ENCODE results near the gene CACNG7. TPM values are rescaled to one million over a fixed set of nuclear protein-coding genes. Genes with fewer than 3 reads are reported as not detected.

Gene CACNG7
- total RNA-seq, 4 donors from 2014 or later, result 1.0 TPM; not detected in 3

DNA sequence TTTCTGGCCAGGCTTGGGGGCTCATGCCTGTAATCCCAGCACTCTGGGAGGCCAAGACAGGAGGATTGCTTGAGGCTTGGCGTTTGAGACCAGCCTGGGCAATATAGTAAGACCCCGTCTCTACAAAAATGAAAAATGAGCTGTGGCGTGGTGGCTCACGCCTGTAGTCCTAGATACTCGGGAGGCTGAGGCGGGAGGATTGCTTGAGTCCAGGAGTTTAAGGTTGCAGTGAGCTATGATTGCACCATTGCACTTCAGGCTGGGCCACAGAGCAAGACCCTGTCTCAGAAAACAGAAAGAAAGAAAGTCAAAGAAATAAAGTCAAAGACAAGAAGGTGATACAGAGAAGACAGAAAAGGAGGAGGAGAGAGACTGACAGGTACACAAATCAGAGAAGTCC lies 79.9 kb downstream of the CACNG7 start:
- Histone ChIP-seq H3K27me3 (peaks cover 9 to 11% of the 10 kb centered on the region in 2 donors), H3K4me1 (no peaks in the 10 kb centered on the region), H3K36me3 (no peaks in the 10 kb centered on the region), H3K9me3 (no peaks in the 10 kb centered on the region), H3K4me3 (no peak overlapping the region), H3K27ac (no peak overlapping the region)
- intact Hi-C loops (cut with DNase I; ENCODE audit: low total_unique reads), result no loop called here
- no peak for TF ChIP-seq POLR2A (IDR thresholded peaks at IDR 0.05)
- TF ChIP-seq, protein P1, sequence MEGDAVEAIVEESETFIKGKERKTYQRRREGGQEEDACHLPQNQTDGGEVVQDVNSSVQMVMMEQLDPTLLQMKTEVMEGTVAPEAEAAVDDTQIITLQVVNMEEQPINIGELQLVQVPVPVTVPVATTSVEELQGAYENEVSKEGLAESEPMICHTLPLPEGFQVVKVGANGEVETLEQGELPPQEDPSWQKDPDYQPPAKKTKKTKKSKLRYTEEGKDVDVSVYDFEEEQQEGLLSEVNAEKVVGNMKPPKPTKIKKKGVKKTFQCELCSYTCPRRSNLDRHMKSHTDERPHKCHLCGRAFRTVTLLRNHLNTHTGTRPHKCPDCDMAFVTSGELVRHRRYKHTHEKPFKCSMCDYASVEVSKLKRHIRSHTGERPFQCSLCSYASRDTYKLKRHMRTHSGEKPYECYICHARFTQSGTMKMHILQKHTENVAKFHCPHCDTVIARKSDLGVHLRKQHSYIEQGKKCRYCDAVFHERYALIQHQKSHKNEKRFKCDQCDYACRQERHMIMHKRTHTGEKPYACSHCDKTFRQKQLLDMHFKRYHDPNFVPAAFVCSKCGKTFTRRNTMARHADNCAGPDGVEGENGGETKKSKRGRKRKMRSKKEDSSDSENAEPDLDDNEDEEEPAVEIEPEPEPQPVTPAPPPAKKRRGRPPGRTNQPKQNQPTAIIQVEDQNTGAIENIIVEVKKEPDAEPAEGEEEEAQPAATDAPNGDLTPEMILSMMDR (IDR thresholded peaks at IDR 0.05), result no peak
- DNase-seq, result no peak

DNA sequence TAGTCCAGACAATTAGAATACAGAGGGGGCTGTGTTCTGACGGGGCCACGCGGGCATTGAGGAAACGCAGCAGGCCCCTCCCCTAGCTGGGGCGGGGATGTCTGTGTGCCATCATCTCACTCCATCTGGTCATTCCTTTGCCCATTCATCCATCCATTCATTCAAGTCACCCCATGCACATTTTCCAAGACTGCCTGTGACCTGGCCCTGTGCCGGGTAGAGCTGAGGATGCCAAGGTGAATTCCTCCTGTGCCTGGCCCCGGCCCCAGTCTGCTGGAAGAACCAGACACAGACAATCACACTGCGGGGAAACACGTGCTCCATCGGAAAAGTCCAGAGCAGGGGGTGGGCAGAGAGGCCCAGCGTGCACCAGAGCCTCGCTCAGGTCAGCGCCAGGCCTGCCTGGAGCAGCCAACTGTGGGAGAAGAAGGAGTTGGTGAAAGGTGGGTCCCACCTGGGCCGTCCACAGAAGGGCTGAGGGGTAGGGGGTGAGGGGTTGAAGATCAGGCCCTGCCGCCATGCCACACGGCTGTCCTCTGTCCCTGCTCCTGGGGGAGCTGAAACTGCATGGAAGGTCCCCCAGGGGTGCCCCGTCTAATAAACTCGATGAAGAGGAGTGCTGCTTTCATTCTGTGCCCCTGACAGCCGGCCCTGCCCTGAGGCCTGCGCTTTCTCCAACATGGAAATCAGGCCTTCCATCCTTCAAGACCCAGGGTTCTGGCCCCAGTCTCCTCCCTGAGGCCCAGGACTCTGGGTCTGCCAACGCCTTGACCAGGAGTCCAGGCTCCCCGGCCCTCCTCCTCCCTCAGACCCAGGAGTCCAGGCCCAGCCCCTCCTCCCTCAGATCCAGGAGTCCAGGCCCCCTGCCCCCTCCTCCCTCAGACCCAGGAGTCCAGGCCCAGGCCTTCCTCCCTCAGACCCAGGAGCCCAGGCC lies 80.8 kb downstream of the CACNG7 start:
- no peak overlapping the region for H3K4me3 ChIP-seq
- no peak for DNase-seq
- H3K27ac ChIP-seq, result no peak overlapping the region
- TF ChIP-seq, protein P1 (IDR thresholded peaks at IDR 0.05), result no peak
- TF ChIP-seq POLR2A (IDR thresholded peaks at IDR 0.05), result no peak
- H3K9me3 ChIP-seq, result no peaks in the 10 kb centered on the region
- intact Hi-C loops (cut with DNase I; ENCODE audit: low total_unique reads), result no loop called here
- no peaks in the 10 kb centered on the region for H3K4me1 ChIP-seq
- no peaks in the 10 kb centered on the region for H3K36me3 ChIP-seq
- peaks cover 9 to 11% of the 10 kb centered on the region in 2 donors for H3K27me3 ChIP-seq

DNA sequence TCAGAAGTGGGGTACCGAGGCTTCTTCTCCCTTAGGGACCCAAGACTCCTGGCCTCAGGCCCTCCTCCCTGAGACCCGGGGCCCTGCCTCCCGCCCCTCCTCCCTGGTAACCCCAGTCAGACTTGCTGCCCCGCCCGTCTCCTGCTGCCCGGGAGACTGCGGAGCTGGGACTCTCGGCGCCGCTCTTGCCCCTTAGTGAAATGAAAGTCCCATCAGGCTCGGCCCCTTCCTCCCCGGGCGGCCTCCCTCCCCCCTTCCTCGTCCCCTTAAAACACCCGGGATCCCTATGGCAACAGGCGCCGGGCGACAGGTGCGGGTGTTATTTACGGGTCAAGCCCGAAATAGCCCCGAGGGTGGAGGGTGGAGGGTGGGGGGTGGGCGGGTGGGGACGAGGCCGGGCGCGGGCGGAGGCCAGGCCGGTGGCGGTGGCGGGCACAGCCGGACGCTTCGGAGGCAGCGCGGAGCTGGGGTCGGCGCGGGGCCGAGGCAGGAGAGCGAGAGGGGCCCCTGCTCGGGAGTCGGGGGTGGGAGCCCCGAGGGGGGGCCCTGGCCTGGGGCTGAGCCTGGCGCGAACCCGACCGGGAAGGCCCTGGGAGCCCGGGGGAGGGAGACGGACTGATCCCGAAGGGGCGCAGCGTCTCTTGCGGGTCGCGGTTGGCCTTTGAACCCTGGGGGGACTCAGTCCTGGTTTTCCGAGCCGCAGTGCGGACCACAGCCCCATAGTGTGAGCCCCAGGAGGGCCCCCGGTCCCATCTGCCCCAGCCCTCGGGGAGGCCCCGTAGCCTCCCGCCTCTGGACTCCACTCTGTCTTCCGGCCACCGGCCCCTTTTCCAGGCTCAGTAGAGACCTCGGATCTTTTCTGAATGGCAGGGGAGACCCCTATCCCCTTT lies 82.4 kb downstream of the CACNG7 start, which contains the start of gene CACNG6:
Gene CACNG6, plus strand, starts transcription at position 414 of the 890 bp plus-strand sequence. CDS start 1,241 bp downstream, outside the sequence.
- no peak within 1 kb of the TSS for H3K4me3 ChIP-seq
- intact Hi-C loops (cut with DNase I; ENCODE audit: low total_unique reads), result no loop called here
- peaks cover 9 to 11% of the 10 kb centered on the region in 2 donors for H3K27me3 ChIP-seq

DNA sequence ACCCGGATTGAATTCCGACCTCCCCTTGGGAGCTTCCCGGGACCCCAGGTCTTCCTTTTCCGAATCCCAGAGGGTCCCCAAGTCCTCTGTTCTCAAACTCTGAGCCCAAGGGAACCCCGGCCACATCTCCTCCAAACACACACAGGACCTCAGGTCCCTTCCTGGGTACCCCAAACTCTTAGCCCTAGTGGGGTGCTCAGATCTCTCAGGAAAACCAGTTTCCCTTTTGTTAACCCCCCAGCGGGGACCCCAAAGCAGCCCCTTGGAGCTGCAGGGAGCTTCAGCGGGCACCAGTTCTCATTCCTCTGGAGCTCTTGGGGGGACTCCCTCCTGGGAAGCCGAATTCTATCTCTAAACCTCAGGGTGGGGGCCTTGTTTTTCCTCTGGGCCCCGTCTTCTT lies 83.1 kb downstream of the CACNG7 start:
- intact Hi-C loops (cut with DNase I; ENCODE audit: low total_unique reads), result no loop called here
- Histone ChIP-seq H3K4me1 (no peaks in the 10 kb centered on the region), H3K27ac (no peak overlapping the region), H3K36me3 (no peaks in the 10 kb centered on the region), H3K4me3 (no peak overlapping the region), H3K9me3 (no peaks in the 10 kb centered on the region), H3K27me3 (peaks cover 9 to 11% of the 10 kb centered on the region in 2 donors)
- no peak for DNase-seq
- TF ChIP-seq POLR2A (IDR thresholded peaks at IDR 0.05), result no peak
- TF ChIP-seq, protein P1 (IDR thresholded peaks at IDR 0.05), result no peak

More for the DNA sequence above, 82.4 kb downstream of the CACNG7 start, which contains the start of gene CACNG6:
- Histone ChIP-seq H3K9me3 (no peaks in the 10 kb centered on the region), H3K27ac (no peak within 1 kb of the TSS), H3K36me3 (no peaks in the 10 kb centered on the region), H3K4me1 (no peaks in the 10 kb centered on the region)
- no peak for DNase-seq
- TF ChIP-seq POLR2A (IDR thresholded peaks at IDR 0.05), result no peak
- TF ChIP-seq, protein P1 (IDR thresholded peaks at IDR 0.05), result no peak
